ENCODE measurements around the gene OR7A10.

OR7A10 gene

DNA sequence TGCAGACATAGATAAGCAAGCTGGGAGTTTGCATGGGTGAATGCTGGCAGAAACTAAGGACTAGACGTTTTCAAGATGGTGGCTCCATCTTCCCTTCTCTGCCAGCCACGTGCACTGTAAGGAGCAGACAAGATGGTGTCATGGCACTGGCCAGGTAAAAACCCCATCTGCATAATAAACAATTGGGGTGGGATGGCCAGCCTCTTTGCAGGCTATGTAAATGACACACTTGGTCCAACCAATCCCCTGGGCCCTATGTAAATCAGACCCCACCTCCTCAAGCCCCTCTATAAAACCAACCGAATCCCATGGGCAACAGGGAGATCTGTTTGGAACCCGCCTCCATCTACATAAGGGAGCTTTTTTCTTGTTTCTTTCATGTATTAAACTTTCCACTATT lies 11.3 kb downstream of the OR7A10 start:
- no peaks in the 10 kb centered on the region for H4K20me1 ChIP-seq (ENCODE audit: insufficient read depth, low read length, poor library complexity, severe bottlenecking)

DNA sequence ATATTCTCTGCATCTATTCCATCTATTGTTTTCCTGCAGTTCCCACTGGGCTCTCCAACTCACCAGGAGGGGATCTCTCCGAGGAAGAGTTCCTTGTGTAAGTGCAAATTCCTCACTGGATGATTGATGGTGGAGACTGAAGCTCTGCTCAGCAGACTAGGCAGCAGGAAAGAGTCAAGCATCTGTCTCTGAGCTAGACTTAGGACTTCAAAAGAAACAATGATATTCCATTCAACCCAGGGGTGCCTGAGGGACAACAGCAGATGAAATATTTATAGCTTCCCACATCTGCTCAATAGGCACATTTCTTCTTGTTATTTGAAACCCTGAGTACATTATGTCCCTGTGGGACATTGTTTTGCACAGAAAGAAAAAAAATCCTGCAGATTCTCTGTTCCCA lies 13.7 kb downstream of the OR7A10 start, which contains the start of the genes OR7A5 and OR7C1:
TSS of gene OR7A5 (minus strand) at position 175 of the 400 bp plus-strand sequence. CDS start 6,944 bp downstream, outside the sequence.
TSS of gene OR7C1 (minus strand) at position 175 of the 400 bp plus-strand sequence. CDS start 35,049 bp downstream, outside the sequence.
- TF ChIP-seq CTCF (conservative IDR thresholded peaks at IDR 0.05; ENCODE audit: low read length) = no peak
- TF ChIP-seq EZH2phosphoT487 (IDR thresholded peaks at IDR 0.05; ENCODE audit: borderline replicate concordance) = no peak
- no peak within 1 kb of the TSS for H3K4me3 ChIP-seq (ENCODE audit: low read length, poor library complexity, severe bottlenecking)
- no peaks in the 10 kb centered on the region for H3K79me2 ChIP-seq (ENCODE audit: insufficient read depth, low read length)
- no peaks in the 10 kb centered on the region for H3K36me3 ChIP-seq (ENCODE audit: insufficient read depth, low read length)
- H3K9ac ChIP-seq (ENCODE audit: low read depth, low read length, poor library complexity, severe bottlenecking) = no peak within 1 kb of the TSS
- no peak within 1 kb of the TSS for H2AFZ ChIP-seq (ENCODE audit: low read length)
- H3K4me1 ChIP-seq (ENCODE audit: insufficient read depth, low read length, poor library complexity, severe bottlenecking) = no peaks in the 10 kb centered on the region
- H3K9me2 ChIP-seq (replicated peaks; ENCODE audit: low read depth, low read length) = no peaks in the 10 kb centered on the region
- H3K9me3 ChIP-seq (ENCODE audit: insufficient read depth, low read depth, low read length) = no peaks in the 10 kb centered on the region
- H3K4me2 ChIP-seq (ENCODE audit: low read depth, low read length, poor library complexity, severe bottlenecking) = no peak within 1 kb of the TSS
- H3K27me3 ChIP-seq (ENCODE audit: insufficient read depth, low read length, poor library complexity, severe bottlenecking) = no peaks in the 10 kb centered on the region
- H3F3A ChIP-seq (ENCODE audit: low read depth) = no peaks in the 10 kb centered on the region
- no peaks in the 10 kb centered on the region for H4K20me1 ChIP-seq (ENCODE audit: insufficient read depth, low read length, poor library complexity, severe bottlenecking)

More for the DNA sequence above, 11.3 kb downstream of the OR7A10 start:
- no peaks in the 10 kb centered on the region for H3K79me2 ChIP-seq (ENCODE audit: insufficient read depth, low read length)
- H3K4me1 ChIP-seq (ENCODE audit: insufficient read depth, low read length, poor library complexity, severe bottlenecking) = no peaks in the 10 kb centered on the region
- H2AFZ ChIP-seq (ENCODE audit: low read length) = no peak overlapping the region
- no peak overlapping the region for H3K9ac ChIP-seq (ENCODE audit: low read depth, low read length, poor library complexity, severe bottlenecking)
- H3K27me3 ChIP-seq (ENCODE audit: insufficient read depth, low read length, poor library complexity, severe bottlenecking) = no peaks in the 10 kb centered on the region
- no peaks in the 10 kb centered on the region for H3K9me2 ChIP-seq (replicated peaks; ENCODE audit: low read depth, low read length)
- no peak overlapping the region for H3K4me2 ChIP-seq (ENCODE audit: low read depth, low read length, poor library complexity, severe bottlenecking)
- TF ChIP-seq CTCF (conservative IDR thresholded peaks at IDR 0.05; ENCODE audit: low read length) (no peak), EZH2phosphoT487 (IDR thresholded peaks at IDR 0.05; ENCODE audit: borderline replicate concordance) (no peak)
- H3K4me3 ChIP-seq (ENCODE audit: low read length, poor library complexity, severe bottlenecking) = no peak overlapping the region
- H3K36me3 ChIP-seq (ENCODE audit: insufficient read depth, low read length) = no peaks in the 10 kb centered on the region
- H3K9me3 ChIP-seq (ENCODE audit: insufficient read depth, low read depth, low read length) = no peaks in the 10 kb centered on the region
- H3F3A ChIP-seq (ENCODE audit: low read depth) = no peaks in the 10 kb centered on the region

DNA sequence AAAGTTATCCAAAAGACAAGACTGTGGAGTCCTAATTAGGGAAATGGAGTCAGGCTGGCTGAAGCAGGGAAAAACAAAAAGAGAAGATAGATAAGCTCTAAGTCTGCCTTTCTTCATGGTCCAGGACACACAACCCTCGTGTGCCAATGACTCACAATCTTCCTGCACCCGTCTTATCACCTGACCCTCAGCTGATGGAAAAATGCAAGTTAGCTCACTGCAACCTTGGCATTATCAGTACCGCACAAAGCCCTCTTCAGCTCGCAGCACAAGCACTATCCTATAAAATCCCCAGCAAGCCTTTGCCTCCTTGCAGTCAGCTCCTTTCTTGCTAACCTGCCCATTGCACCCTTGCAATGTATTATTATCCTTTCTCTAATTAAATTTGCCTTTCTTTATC lies 18.0 kb downstream of the OR7A10 start:
- Histone ChIP-seq H3K9me3 (ENCODE audit: insufficient read depth, low read depth, low read length) (no peaks in the 10 kb centered on the region), H3K4me2 (ENCODE audit: low read depth, low read length, poor library complexity, severe bottlenecking) (no peak overlapping the region), H2AFZ (ENCODE audit: low read length) (no peak overlapping the region), H3K4me3 (ENCODE audit: low read length, poor library complexity, severe bottlenecking) (no peak overlapping the region), H3K9ac (ENCODE audit: low read depth, low read length, poor library complexity, severe bottlenecking) (no peak overlapping the region), H3K36me3 (ENCODE audit: insufficient read depth, low read length) (no peaks in the 10 kb centered on the region), H3K9me2 (replicated peaks; ENCODE audit: low read depth, low read length) (no peaks in the 10 kb centered on the region), H3K27me3 (ENCODE audit: insufficient read depth, low read length, poor library complexity, severe bottlenecking) (no peaks in the 10 kb centered on the region), H3K4me1 (ENCODE audit: insufficient read depth, low read length, poor library complexity, severe bottlenecking) (no peaks in the 10 kb centered on the region), H4K20me1 (ENCODE audit: insufficient read depth, low read length, poor library complexity, severe bottlenecking) (no peaks in the 10 kb centered on the region), H3K79me2 (ENCODE audit: insufficient read depth, low read length) (no peaks in the 10 kb centered on the region), H3F3A (ENCODE audit: low read depth) (no peaks in the 10 kb centered on the region)
- no peak for TF ChIP-seq CTCF (conservative IDR thresholded peaks at IDR 0.05; ENCODE audit: low read length)
- TF ChIP-seq EZH2phosphoT487 (IDR thresholded peaks at IDR 0.05; ENCODE audit: borderline replicate concordance) = no peak
